Measurements from ENCODE around the gene GRSF1.
"Not testable (repeated sequence)": the region's sequence is repeated elsewhere in the genome, so short reads cannot be mapped to it uniquely, and the experiment has no call there.

The GRSF1 gene

DNA sequence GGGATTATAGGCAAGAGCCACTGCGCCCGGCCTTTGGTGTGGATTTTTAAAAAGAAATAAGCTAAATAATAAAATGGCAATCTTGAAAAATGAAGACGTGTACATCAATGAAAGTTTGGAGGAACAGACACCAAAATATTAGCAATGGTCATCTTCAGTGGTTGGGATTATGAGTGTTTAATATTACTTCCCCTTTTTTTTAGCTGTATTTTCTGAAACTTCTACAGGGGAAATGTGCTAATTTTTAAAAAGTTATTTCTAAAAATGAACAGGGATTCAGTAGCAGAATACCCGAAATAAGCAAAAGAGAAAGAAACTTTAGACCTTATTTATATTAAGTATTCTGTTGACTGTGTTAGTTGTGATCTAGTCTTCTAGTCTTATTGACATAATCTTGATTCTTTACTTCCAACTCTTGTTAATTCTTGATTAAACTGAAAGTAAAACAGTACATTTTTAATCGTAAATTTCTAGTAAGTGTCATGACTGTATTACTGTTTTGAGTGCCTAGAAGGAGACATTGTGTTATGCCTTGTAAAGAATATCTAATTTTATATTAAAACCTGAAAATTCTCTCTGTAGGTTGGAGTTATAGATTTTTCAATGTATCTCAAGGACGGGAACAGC is 66.6 kb downstream of the GRSF1 start:
- Histone ChIP-seq H3K4me3 (ENCODE audit: low read depth, low read length) (no peak overlapping the region), H3K27ac (ENCODE audit: extremely low read depth, low read depth, low read length) (no peak overlapping the region), H3K4me1 (ENCODE audit: control insufficient read depth, insufficient read depth, low read length) (no peaks in the 10 kb centered on the region), H3K9me3 (ENCODE audit: control insufficient read depth, insufficient read depth, low read depth, low read length) (no peaks in the 10 kb centered on the region), H3K36me3 (ENCODE audit: control insufficient read depth in 2 of 2, insufficient read depth in 1 of 2, low read length in 2 of 2) (peaks cover 4 to 60% of the 10 kb centered on the region in 2 experiments; a peak in 2 of 3 replicates)
- POLR2A ChIA-PET = no interaction called here
- CTCF ChIA-PET = no interaction called here
- TF ChIP-seq SETDB1 (IDR thresholded peaks at IDR 0.05; ENCODE audit: insufficient read length, low read length) (no peak), ZNF585B (tag by site-specific recombination; IDR thresholded peaks at IDR 0.05) (no peak), YY1 (tag by site-specific recombination; IDR thresholded peaks at IDR 0.05) (no peak), RBAK (tag by site-specific recombination; IDR thresholded peaks at IDR 0.05) (no peak), BCL11B (tag by site-specific recombination; IDR thresholded peaks at IDR 0.05; ENCODE audit: low read depth) (no peak), ZNF280C (tag by site-specific recombination; IDR thresholded peaks at IDR 0.05) (no peak), ZNF311 (tag by site-specific recombination; IDR thresholded peaks at IDR 0.05; ENCODE audit: borderline replicate concordance) (no peak), FEZF1 (tag by site-specific recombination; IDR thresholded peaks at IDR 0.05) (no peak), ZNF449 (tag by site-specific recombination; IDR thresholded peaks at IDR 0.05) (no peak), ZNF48 (tag by site-specific recombination; IDR thresholded peaks at IDR 0.05) (no peak)
- TF ChIP-seq, protein P1, sequence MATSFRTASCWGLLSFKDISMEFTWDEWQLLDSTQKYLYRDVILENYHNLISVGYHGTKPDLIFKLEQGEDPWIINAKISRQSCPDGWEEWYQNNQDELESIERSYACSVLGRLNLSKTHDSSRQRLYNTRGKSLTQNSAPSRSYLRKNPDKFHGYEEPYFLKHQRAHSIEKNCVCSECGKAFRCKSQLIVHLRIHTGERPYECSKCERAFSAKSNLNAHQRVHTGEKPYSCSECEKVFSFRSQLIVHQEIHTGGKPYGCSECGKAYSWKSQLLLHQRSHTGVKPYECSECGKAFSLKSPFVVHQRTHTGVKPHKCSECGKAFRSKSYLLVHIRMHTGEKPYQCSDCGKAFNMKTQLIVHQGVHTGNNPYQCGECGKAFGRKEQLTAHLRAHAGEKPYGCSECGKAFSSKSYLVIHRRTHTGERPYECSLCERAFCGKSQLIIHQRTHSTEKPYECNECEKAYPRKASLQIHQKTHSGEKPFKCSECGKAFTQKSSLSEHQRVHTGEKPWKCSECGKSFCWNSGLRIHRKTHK (tag by site-specific recombination; IDR thresholded peaks at IDR 0.05) = no peak

GRCh38 chr4:70769396-70769795 is 70.3 kb downstream of the GRSF1 start:
- peaks cover 9 to 73% of the 10 kb centered on the region in 2 experiments; a peak in 2 of 3 replicates for H3K36me3 ChIP-seq (ENCODE audit: control insufficient read depth in 2 of 2, insufficient read depth in 1 of 2, low read length in 2 of 2)

GRCh38 chr4:70768301-70768948 is 71.3 kb downstream of the GRSF1 start:
- no peak overlapping the region for H3K27ac ChIP-seq (ENCODE audit: extremely low read depth, low read depth, low read length)
- ChIA-PET POLR2A (no interaction called here), CTCF (no interaction called here)
- H3K4me1 ChIP-seq (ENCODE audit: control insufficient read depth, insufficient read depth, low read length) = no peaks in the 10 kb centered on the region
- H3K36me3 ChIP-seq (ENCODE audit: control insufficient read depth in 2 of 2, insufficient read depth in 1 of 2, low read length in 2 of 2) = peaks cover 9 to 81% of the 10 kb centered on the region in 2 experiments; a peak in 2 of 3 replicates
- H3K9me3 ChIP-seq (ENCODE audit: control insufficient read depth, insufficient read depth, low read depth, low read length) = no peaks in the 10 kb centered on the region
- H3K4me3 ChIP-seq (ENCODE audit: low read depth, low read length) = no peak overlapping the region
- no peak for TF ChIP-seq KLF7 (tag by site-specific recombination; IDR thresholded peaks at IDR 0.05; ENCODE audit: borderline replicate concordance)
- TF ChIP-seq ZNF24 (tag by site-specific recombination; IDR thresholded peaks at IDR 0.05) = no peak
- no peak for TF ChIP-seq ZNF585B (tag by site-specific recombination; IDR thresholded peaks at IDR 0.05)
- no peak for TF ChIP-seq ZNF654 (tag by site-specific recombination; IDR thresholded peaks at IDR 0.05; ENCODE audit: low read depth)
- TF ChIP-seq ZNF133 (tag by site-specific recombination; IDR thresholded peaks at IDR 0.05) = no peak
- TF ChIP-seq ZNF561 (tag by site-specific recombination; IDR thresholded peaks at IDR 0.05; ENCODE audit: borderline replicate concordance) = no peak
- TF ChIP-seq, protein P2, sequence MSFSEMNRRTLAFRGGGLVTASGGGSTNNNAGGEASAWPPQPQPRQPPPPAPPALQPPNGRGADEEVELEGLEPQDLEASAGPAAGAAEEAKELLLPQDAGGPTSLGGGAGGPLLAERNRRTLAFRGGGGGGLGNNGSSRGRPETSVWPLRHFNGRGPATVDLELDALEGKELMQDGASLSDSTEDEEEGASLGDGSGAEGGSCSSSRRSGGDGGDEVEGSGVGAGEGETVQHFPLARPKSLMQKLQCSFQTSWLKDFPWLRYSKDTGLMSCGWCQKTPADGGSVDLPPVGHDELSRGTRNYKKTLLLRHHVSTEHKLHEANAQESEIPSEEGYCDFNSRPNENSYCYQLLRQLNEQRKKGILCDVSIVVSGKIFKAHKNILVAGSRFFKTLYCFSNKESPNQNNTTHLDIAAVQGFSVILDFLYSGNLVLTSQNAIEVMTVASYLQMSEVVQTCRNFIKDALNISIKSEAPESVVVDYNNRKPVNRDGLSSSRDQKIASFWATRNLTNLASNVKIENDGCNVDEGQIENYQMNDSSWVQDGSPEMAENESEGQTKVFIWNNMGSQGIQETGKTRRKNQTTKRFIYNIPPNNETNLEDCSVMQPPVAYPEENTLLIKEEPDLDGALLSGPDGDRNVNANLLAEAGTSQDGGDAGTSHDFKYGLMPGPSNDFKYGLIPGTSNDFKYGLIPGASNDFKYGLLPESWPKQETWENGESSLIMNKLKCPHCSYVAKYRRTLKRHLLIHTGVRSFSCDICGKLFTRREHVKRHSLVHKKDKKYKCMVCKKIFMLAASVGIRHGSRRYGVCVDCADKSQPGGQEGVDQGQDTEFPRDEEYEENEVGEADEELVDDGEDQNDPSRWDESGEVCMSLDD (tag by site-specific recombination; IDR thresholded peaks at IDR 0.05) = no peak
- no peak for TF ChIP-seq ZNF623 (tag by site-specific recombination; IDR thresholded peaks at IDR 0.05)
- no peak for TF ChIP-seq ZSCAN30 (tag by site-specific recombination; IDR thresholded peaks at IDR 0.05)
- TF ChIP-seq ZNF701 (tag by site-specific recombination; IDR thresholded peaks at IDR 0.05) = no peak
- no peak for TF ChIP-seq MEIS1 (CRISPR knock-in tag; IDR thresholded peaks at IDR 0.05; ENCODE audit: borderline replicate concordance)
- no peak for TF ChIP-seq WT1 (tag by site-specific recombination; IDR thresholded peaks at IDR 0.05)
- TF ChIP-seq ZNF830 (tag by site-specific recombination; IDR thresholded peaks at IDR 0.05; ENCODE audit: low read depth) = no peak
- no peak for TF ChIP-seq ZNF571 (tag by site-specific recombination; IDR thresholded peaks at IDR 0.05)

More at GRCh38 chr4:70769396-70769795, 70.3 kb downstream of the GRSF1 start:
- H3K27ac ChIP-seq (ENCODE audit: extremely low read depth, low read depth, low read length); POLR2A ChIA-PET; H3K4me1 ChIP-seq (ENCODE audit: control insufficient read depth, insufficient read depth, low read length); CTCF ChIA-PET; H3K4me3 ChIP-seq (ENCODE audit: low read depth, low read length); H3K9me3 ChIP-seq (ENCODE audit: control insufficient read depth, insufficient read depth, low read depth, low read length): not testable (repeated sequence)
